Stomach smooth muscle (tissue), 2 donors: ENCODE results near the gene GSG1L.

Source experiments
- H3K27ac ChIP-seq: one replicate; pipeline ENCODE4 v1.7.0; 2013; ENCODE audit warnings: mild to moderate bottlenecking, low read length, inconsistent platforms
- H3K27me3 ChIP-seq, 2 donors: one replicate each; pipeline ENCODE4 v1.7.0; 2013; ENCODE audit warnings: low read length in 2 of 2; ENCODE audit not compliant: insufficient read depth in 2 of 2, control insufficient read depth in 1 of 2
- H3K36me3 ChIP-seq, 2 donors: one replicate each; pipeline ENCODE4 v1.7.0; 2013; ENCODE audit warnings: low read length in 2 of 2; ENCODE audit not compliant: control insufficient read depth in 2 of 2, insufficient read depth in 2 of 2
- H3K4me1 ChIP-seq: one replicate; pipeline ENCODE4 v1.7.0; 2013; ENCODE audit warnings: low read length; ENCODE audit not compliant: control insufficient read depth, insufficient read depth
- H3K4me3 ChIP-seq, 2 donors: one replicate each; pipeline ENCODE4 v1.7.0; 2013; ENCODE audit warnings: low read length in 2 of 2
- H3K9ac ChIP-seq, 2 donors: one replicate each; pipeline ENCODE4 v1.7.0; 2013; ENCODE audit warnings: low read length in 2 of 2, mild to moderate bottlenecking in 1 of 2
- H3K9me3 ChIP-seq, 2 donors: one replicate each; pipeline ENCODE4 v1.7.0; 2013; ENCODE audit warnings: low read length in 2 of 2; ENCODE audit not compliant: control insufficient read depth in 2 of 2
- donor health status: healthy.
- donor health status: Pancreatic carcinoma.

Gene GSG1L

DNA sequence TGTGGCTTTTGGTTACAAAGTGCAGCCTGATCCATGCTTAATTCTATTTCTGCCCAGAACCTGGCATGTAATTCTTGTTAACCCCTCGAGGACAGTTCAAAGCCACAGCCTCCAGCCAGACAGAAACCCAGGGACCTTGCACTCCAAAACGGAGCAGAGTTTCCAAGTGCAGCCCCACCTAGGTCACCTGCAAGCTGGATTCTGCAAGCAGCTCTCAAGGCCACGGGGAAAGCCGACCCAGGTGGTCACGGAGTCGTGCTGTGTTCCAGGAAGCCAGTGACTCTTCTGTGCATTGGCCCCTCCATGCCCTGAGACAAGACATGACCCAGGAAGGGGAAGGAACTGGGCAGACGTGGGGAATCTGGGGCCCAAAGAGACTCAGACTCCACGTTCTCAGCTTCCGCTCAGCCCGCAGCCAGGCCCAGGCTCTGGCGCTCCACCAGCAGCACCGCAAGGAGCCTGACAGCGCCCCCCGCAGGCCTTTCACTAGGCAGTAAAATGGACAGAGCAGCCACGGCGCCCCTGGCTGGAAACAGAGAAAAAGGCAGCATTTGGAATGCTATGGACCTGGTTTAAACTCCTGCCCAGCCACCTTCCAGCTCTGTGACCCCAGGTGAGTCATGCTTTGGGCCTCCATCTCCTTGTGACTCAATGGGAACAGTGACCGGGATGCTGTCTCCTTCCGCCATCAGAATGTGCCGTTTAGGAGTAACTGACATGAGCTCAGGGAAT lies 27.3 kb upstream of the GSG1L start:
- H3K36me3 ChIP-seq, result no peaks in the 10 kb centered on the region
- no peaks in the 10 kb centered on the region for H3K9me3 ChIP-seq
- H3K4me1 ChIP-seq, result no peaks in the 10 kb centered on the region
- no peak overlapping the region for H3K27ac ChIP-seq
- H3K4me3 ChIP-seq, result no peak overlapping the region
- no peak overlapping the region for H3K9ac ChIP-seq
- H3K27me3 ChIP-seq, result no peaks in the 10 kb centered on the region

DNA sequence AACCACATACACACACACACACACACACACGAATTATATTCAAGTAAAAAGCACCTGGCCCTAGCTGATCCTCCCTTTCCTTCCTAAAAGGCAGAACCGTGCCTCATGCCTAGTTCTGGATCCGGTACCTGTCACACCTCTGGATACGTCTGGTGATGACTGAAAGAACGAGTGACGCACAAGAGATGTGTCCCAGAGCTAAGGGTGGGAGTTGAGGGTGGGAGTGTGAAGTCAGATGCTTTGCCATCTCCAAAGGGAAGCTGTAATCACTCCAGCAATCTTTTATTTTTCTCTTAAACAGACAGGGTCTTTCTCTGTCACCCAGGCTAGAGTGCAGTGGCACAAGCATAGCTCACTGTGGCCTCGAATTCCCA lies 26.5 kb upstream of the GSG1L start:
- Histone ChIP-seq H3K4me1 (no peaks in the 10 kb centered on the region), H3K4me3 (no peak overlapping the region), H3K27ac (no peak overlapping the region), H3K36me3 (no peaks in the 10 kb centered on the region), H3K9me3 (no peaks in the 10 kb centered on the region), H3K27me3 (no peaks in the 10 kb centered on the region), H3K9ac (no peak overlapping the region)

DNA sequence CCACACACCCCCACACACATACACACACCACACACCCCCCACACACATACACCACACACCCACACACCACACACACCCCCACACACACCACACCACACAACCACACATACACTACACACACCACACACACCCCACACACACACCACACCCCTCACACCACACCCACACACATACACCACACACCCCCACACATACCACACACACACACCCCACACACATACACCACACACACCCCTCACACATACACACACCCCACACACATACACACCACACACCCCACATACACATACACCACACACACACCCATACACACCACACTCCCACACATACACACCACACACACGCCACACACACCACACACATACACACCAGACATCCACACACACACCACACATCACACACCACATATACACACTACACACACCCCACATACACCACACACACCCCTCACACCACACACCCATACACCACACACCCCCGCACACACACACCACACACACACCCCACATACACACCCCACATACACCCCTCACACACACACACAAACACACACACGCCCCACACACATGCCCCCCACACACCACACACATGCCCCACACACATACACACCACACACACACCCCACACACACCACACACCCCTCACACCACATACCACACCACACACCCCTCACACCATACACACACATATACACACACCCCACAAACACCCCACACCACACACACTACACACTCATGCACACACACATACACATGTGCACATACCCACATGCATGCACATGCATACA lies 25.9 kb upstream of the GSG1L start:
- no peaks in the 10 kb centered on the region for H3K36me3 ChIP-seq

DNA sequence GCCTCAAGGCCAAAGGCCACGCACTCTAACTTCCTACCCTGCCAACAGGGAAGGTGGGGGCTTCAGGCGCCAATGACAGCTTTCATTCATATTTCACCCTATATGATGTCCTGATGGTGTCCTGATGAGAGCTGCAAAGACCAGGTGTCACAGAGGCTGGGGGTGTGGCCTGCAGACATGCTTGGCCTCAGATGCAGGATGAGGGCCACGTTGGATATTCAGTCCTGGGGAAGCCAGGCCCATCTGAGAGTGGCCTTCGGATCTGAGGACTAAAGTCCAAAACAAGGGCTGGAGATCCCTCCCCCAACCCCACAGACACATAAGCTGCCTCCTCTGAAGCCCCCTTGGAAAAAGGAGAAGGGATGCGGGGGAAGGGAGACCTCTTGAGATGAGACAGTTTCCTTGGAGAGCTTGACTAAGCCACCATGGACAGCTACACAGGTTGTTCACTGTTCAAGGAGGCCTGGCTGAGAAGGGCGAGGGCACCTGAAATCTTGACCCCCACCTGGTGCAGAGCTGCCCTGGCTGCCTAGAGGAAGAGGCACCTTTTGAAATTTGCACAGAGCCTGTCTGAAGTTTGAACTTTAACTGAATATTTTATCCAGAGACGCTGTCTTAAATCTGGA lies 24.3 kb upstream of the GSG1L start:
- H3K9ac ChIP-seq, result no peak overlapping the region
- H3K4me3 ChIP-seq, result no peak overlapping the region
- no peaks in the 10 kb centered on the region for H3K9me3 ChIP-seq
- no peaks in the 10 kb centered on the region for H3K36me3 ChIP-seq
- H3K27ac ChIP-seq, result no peak overlapping the region
- no peaks in the 10 kb centered on the region for H3K27me3 ChIP-seq
- H3K4me1 ChIP-seq, result no peaks in the 10 kb centered on the region

More for the DNA sequence above, 25.9 kb upstream of the GSG1L start:
- no peaks in the 10 kb centered on the region for H3K27me3 ChIP-seq
- H3K27ac ChIP-seq, result no peak overlapping the region
- no peaks in the 10 kb centered on the region for H3K4me1 ChIP-seq
- H3K9me3 ChIP-seq, result no peaks in the 10 kb centered on the region
- H3K9ac ChIP-seq, result no peak overlapping the region
- no peak overlapping the region for H3K4me3 ChIP-seq

- H3K27ac ChIP-seq, result no peak overlapping the region
- no peaks in the 10 kb centered on the region for H3K36me3 ChIP-seq
- no peaks in the 10 kb centered on the region for H3K27me3 ChIP-seq
- H3K4me1 ChIP-seq, result no peaks in the 10 kb centered on the region
- H3K4me3 ChIP-seq, result no peak overlapping the region
- no peaks in the 10 kb centered on the region for H3K9me3 ChIP-seq
- H3K9ac ChIP-seq, result no peak overlapping the region
Measured at GRCh38 chr16:28087140-28087660, 23.7 kb upstream of the GSG1L start.

DNA sequence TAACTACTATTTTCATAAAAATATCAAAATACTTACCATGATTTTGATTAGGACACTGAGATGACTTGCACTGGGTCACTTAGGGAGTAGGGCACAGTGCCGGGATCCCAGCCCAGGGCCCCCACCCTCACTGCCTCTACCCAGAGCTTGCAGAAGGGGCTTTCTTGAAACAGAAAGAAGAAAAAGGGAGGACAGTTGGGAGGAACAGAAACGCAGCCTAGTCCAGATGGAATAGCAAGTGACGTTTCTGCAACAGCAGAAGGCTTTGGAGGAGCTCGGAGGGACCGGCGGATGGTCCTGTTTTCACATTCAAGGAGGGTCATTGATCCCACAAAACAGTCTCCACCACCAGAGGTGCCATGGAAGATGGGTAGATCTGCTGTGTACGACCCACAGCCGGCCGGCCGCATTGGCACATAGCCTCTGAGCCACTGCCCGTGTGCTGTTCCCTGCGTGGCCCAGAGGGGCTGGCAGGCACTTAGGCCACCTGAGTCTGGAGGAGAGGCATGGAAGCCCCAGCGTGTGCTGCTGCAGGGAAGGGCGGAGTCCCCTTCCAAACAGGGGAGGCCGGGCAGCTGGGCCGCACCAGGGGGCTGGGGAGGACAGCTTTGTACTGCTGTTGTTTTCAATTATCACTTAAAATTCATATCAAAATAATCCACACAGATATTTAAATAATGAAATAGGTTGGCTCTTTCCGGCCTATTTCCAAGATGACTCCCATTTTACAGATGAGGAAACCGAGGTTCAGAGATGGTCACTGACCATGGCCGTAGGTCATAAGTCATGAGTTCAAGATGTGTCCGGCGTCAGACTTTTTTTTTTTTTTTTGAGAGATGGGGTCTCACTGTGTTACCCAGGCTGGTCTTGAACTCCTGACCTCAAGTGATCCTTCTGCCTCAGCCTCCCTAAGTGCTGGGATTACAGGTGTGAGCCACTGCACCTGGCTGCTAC lies 22.9 kb upstream of the GSG1L start:
- Histone ChIP-seq H3K27ac (no peak overlapping the region), H3K9ac (no peak overlapping the region), H3K4me3 (no peak overlapping the region), H3K9me3 (no peaks in the 10 kb centered on the region), H3K4me1 (no peaks in the 10 kb centered on the region), H3K36me3 (no peaks in the 10 kb centered on the region), H3K27me3 (no peaks in the 10 kb centered on the region)

- Histone ChIP-seq H3K9me3 (no peaks in the 10 kb centered on the region), H3K9ac (no peak overlapping the region), H3K27ac (no peak overlapping the region), H3K4me1 (no peaks in the 10 kb centered on the region), H3K27me3 (no peaks in the 10 kb centered on the region), H3K36me3 (no peaks in the 10 kb centered on the region), H3K4me3 (no peak overlapping the region)
Measured at GRCh38 chr16:28085389-28086171, 22.1 kb upstream of the GSG1L start.

GRCh38 chr16:28084209-28084608 lies 20.7 kb upstream of the GSG1L start:
- Histone ChIP-seq H3K4me1 (no peaks in the 10 kb centered on the region), H3K9ac (no peak overlapping the region), H3K27ac (no peak overlapping the region), H3K27me3 (no peaks in the 10 kb centered on the region), H3K4me3 (no peak overlapping the region), H3K36me3 (no peaks in the 10 kb centered on the region), H3K9me3 (no peaks in the 10 kb centered on the region)

DNA sequence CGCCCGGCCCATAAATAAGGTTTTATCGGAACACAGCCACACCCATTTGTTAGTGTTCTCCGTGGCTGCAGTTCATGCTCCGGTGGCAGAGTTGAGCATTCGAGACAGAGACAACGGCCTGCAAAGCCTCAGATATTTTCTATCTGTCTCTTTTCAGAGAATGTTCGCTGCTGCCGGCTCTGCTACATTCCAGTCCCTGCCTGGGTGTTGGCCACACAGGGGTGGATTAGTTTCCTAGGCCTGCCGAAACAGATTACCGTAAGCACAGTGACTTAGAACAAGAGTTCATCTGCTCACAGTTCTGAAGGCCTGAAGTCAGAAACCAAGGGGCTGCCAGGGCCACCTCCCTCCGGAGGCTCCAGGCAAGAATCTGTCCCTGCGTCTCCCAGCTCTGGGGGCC lies 19.1 kb upstream of the GSG1L start:
- Histone ChIP-seq H3K9ac (no peak overlapping the region), H3K4me1 (no peaks in the 10 kb centered on the region), H3K4me3 (no peak overlapping the region), H3K9me3 (no peaks in the 10 kb centered on the region), H3K27me3 (no peaks in the 10 kb centered on the region), H3K27ac (no peak overlapping the region), H3K36me3 (no peaks in the 10 kb centered on the region)
